CD4-positive, alpha-beta memory T cell (primary cell): ENCODE data around the gene TUT4. TPM values are rescaled to one million over a fixed set of nuclear protein-coding genes. Genes with fewer than 3 reads are reported as not detected.

Experiments
- CTCF ChIA-PET: fragments of 350-600 bp; sonication (Branson Sonifier 250); formaldehyde crosslinking; loops from one replicate; lab custom pipeline; 2021; ENCODE audit warnings: inconsistent platforms; ENCODE audit not compliant: partially characterized antibody; lab: Charles Lee
- POLR2A ChIA-PET: fragments of 350-600 bp; sonication (Branson Sonifier 250); formaldehyde crosslinking; loops from one replicate; lab custom pipeline; 2021; ENCODE audit not compliant: partially characterized antibody; lab: Charles Lee
- DNase-seq, 5 donors: peaks; one replicate each; pipeline versions ENCODE4 v3.0.0 to v3.0.0-alpha.2; 2020 to 2022; ENCODE audit warnings: mixed read lengths in 1 of 5
- H3K27ac ChIP-seq: one replicate; pipeline ENCODE4 v1.7.0; 2013; ENCODE audit warnings: low read depth, low read length
- H3K27me3 ChIP-seq: 2 replicates; pipeline ENCODE4 v1.7.0; 2013; ENCODE audit warnings: mild to moderate bottlenecking, low read length, moderate library complexity; ENCODE audit not compliant: insufficient read depth
- H3K36me3 ChIP-seq: 2 replicates; pipeline ENCODE4 v1.7.0; 2013; ENCODE audit warnings: mild to moderate bottlenecking, low read length, moderate library complexity; ENCODE audit not compliant: insufficient read depth
- H3K4me1 ChIP-seq: 2 replicates; pipeline ENCODE4 v1.7.0; 2013; ENCODE audit warnings: mild to moderate bottlenecking, low read length, moderate library complexity; ENCODE audit not compliant: insufficient read depth
- H3K4me3 ChIP-seq, 2 donors: one replicate each; pipeline ENCODE4 v1.7.0; 2013; ENCODE audit warnings: low read length in 2 of 2, mild to moderate bottlenecking in 1 of 2
- H3K9me3 ChIP-seq, 2 donors: one replicate each; pipeline ENCODE4 v1.7.0; 2013; ENCODE audit warnings: low read length in 2 of 2, control low read depth in 1 of 2; ENCODE audit not compliant: control insufficient read depth in 1 of 2
- H3K27ac Mint-ChIP-seq, 7 donors: one replicate each; pipeline ENCODE4 v1.8.0; 2020 to 2021; ENCODE audit warnings: mixed read lengths in 7 of 7, mild to moderate bottlenecking in 6 of 7, inconsistent platforms in 3 of 7, moderate library complexity in 3 of 7
- H3K27me3 Mint-ChIP-seq, 2 donors: one replicate each; pipeline ENCODE4 v1.8.0; 2020 to 2021; ENCODE audit warnings: mixed read lengths in 2 of 2
- H3K36me3 Mint-ChIP-seq, 2 donors: one replicate each; pipeline ENCODE4 v1.8.0; 2020 to 2021; ENCODE audit warnings: mixed read lengths in 2 of 2, inconsistent platforms in 1 of 2, mild to moderate bottlenecking in 1 of 2
- H3K4me1 Mint-ChIP-seq, 4 donors: one replicate each; pipeline ENCODE4 v1.8.0; 2020 to 2021; ENCODE audit warnings: mixed read lengths in 4 of 4, mild to moderate bottlenecking in 1 of 4
- H3K4me3 Mint-ChIP-seq, 8 donors: one replicate each; pipeline ENCODE4 v1.8.0; 2020 to 2021; ENCODE audit warnings: mixed read lengths in 8 of 8, mild to moderate bottlenecking in 7 of 8, moderate library complexity in 6 of 8, inconsistent platforms in 3 of 8
- H3K9me3 Mint-ChIP-seq, 8 donors: one replicate each; pipeline ENCODE4 v1.8.0; 2020 to 2021; ENCODE audit warnings: mixed read lengths in 8 of 8, mild to moderate bottlenecking in 5 of 8, inconsistent platforms in 3 of 8, moderate library complexity in 1 of 8
- intact Hi-C: fragments of 100-400 bp; cut with micrococcal nuclease; formaldehyde crosslinking; loops from one replicate; pipeline ENCODE4 v1.15.1; 2023
- polyA plus RNA-seq, 2 donors: library from polyadenylated mRNA; unstranded; fragments of 300-500 nt; fragmentation: Illumina TruSeq; gene quantifications; one replicate each; pipeline ENCODE4 v1.2.3, GENCODE V29; 2021
- total RNA-seq, 2 experiments: library from RNA; stranded (reverse); gene quantifications; one replicate each; pipeline ENCODE4 v1.2.3, GENCODE V29; 2021

Gene TUT4
- total and polyA plus RNA-seq, 4 experiments from 2014 or later = 22.4 to 159 (median 96.8) TPM

GRCh38 chr1:52574594-52574993, 21.7 kb upstream of the TUT4 start:
- H3K27me3 Mint-ChIP-seq = no peaks in the 10 kb centered on the region
- Histone ChIP-seq H3K36me3 (no peaks in the 10 kb centered on the region), H3K4me3 (no peak overlapping the region), H3K27ac (no peak overlapping the region), H3K9me3 (no peaks in the 10 kb centered on the region), H3K27me3 (no peaks in the 10 kb centered on the region), H3K4me1 (peaks cover 3% of the 10 kb centered on the region)
- CTCF ChIA-PET = no interaction called here
- no peaks in the 10 kb centered on the region for H3K36me3 Mint-ChIP-seq
- POLR2A ChIA-PET = no interaction called here
- H3K27ac Mint-ChIP-seq = peak overlapping the region in 1 of 7 donors; percentile 17
- no peak overlapping the region for H3K4me3 Mint-ChIP-seq
- H3K4me1 Mint-ChIP-seq = peaks cover 9 to 19% (median 13%) of the 10 kb centered on the region in 4 donors
- intact Hi-C loops = no loop called here
- DNase-seq = no peak
- peaks cover 0 to 2% (median 0%) of the 10 kb centered on the region in 8 donors for H3K9me3 Mint-ChIP-seq

- Mint-ChIP-seq H3K27me3 (no peaks in the 10 kb centered on the region), H3K4me1 (peaks cover 7 to 26% (median 8%) of the 10 kb centered on the region in 4 donors), H3K27ac (peak overlapping the region in 1 of 7 donors; percentile 12), H3K4me3 (no peak overlapping the region), H3K36me3 (no peaks in the 10 kb centered on the region), H3K9me3 (no peaks in the 10 kb centered on the region)
- no peaks in the 10 kb centered on the region for H3K27me3 ChIP-seq
- intact Hi-C loops = no loop called here
- DNase-seq = no peak
- no peak overlapping the region for H3K4me3 ChIP-seq
- H3K9me3 ChIP-seq = no peaks in the 10 kb centered on the region
- ChIA-PET POLR2A (no interaction called here), CTCF (no interaction called here)
- H3K36me3 ChIP-seq = no peaks in the 10 kb centered on the region
- no peaks in the 10 kb centered on the region for H3K4me1 ChIP-seq
- H3K27ac ChIP-seq = no peak overlapping the region
These were observed 19.5 kb upstream of the TUT4 start for GRCh38 chr1:52572387-52572786.

GRCh38 chr1:52571783-52572182, 18.9 kb upstream of the TUT4 start:
- Mint-ChIP-seq H3K4me1 (peaks cover 7 to 26% (median 8%) of the 10 kb centered on the region in 4 donors), H3K4me3 (no peak overlapping the region), H3K27ac (no peak overlapping the region), H3K36me3 (no peaks in the 10 kb centered on the region), H3K9me3 (no peaks in the 10 kb centered on the region), H3K27me3 (no peaks in the 10 kb centered on the region)
- ChIA-PET POLR2A (no interaction called here), CTCF (no interaction called here)
- intact Hi-C loops = no loop called here
- no peaks in the 10 kb centered on the region for H3K9me3 ChIP-seq
- no peak overlapping the region for H3K27ac ChIP-seq
- no peak overlapping the region for H3K4me3 ChIP-seq
- DNase-seq = no peak
- no peaks in the 10 kb centered on the region for H3K36me3 ChIP-seq
- no peaks in the 10 kb centered on the region for H3K4me1 ChIP-seq
- no peaks in the 10 kb centered on the region for H3K27me3 ChIP-seq

DNA sequence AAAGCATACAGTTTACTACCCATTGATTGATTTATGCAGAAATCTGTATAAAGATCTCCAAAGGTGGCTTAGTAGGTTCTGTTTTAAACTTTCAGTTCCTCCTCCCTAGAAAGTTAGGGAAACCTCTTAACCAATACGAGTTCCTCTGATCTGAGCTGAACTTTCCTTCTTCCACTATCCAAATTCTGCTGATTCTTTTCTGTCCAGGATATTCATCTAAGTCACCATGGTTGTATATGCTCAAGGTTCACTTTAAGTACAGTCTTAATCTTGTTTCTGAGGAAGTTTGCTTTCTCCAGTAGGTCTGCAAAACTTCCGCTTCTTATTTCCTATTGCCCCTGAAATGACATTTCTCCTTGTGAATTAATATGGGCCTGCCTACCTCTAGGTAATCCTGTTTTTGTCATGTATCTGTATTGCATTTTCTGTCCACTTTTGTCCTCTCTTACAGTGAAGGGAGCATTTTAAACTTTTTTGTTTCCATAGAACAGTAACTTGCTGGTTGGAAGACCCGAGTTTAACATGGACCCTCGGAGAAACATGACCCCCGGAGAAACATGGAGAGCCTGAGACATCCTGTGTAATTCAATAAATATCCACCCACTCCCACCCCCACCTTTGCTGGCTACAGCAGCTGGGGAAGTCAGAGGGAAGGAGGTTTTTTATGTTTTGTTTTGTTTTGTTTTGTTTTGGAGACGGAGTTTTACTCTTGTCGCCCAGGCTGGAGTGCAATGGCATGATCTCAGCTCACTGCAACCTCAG, 16.7 kb upstream of the TUT4 start:
- Mint-ChIP-seq H3K27ac (peak overlapping the region in 4 of 7 donors; percentile 4 to 37 (median 18)), H3K27me3 (no peaks in the 10 kb centered on the region), H3K4me3 (peak overlapping the region in 2 of 8 donors; percentile 28 to 44), H3K9me3 (no peaks in the 10 kb centered on the region), H3K36me3 (no peaks in the 10 kb centered on the region), H3K4me1 (peaks cover 6 to 23% (median 7%) of the 10 kb centered on the region in 4 donors)
- Histone ChIP-seq H3K4me1 (no peaks in the 10 kb centered on the region), H3K27ac (no peak overlapping the region), H3K4me3 (no peak overlapping the region), H3K36me3 (no peaks in the 10 kb centered on the region), H3K27me3 (no peaks in the 10 kb centered on the region), H3K9me3 (no peaks in the 10 kb centered on the region)
- ChIA-PET POLR2A (interaction anchor here (1.2 to 2.2 kb wide), 2 partner anchors 16 to 17 kb away, joined by 4 to 7 read pairs; partner anchors contain the start of gene TUT4), CTCF (no interaction called here)
- DNase-seq = no peak
- intact Hi-C loops = no loop called here

DNA sequence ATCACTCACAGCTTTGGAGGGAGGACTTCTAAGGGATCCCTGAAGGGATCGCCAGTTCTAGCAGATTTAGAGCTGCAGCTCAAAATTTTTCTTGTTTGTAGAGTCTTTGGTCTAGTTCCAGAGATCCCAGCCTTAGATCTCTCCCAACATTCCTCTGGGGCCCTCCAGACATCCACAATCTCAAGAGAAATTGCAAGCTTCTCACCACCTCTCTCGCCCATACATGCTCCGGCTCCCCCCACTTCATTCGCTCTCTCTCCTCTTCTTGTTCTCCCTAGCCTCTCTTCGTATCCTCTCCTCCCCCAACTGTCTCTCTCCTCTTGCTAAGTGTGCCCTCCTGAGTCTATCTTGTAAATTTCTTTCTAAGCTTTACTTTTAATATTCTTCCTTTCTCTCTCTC, 15.1 kb upstream of the TUT4 start:
- CTCF ChIA-PET = interaction anchor here (0.9 to 1.3 kb wide), 4 partner anchors 10 to 200 kb away, joined by 3 read pairs; no protein-coding TSS in a partner anchor
- Mint-ChIP-seq H3K9me3 (no peaks in the 10 kb centered on the region), H3K4me1 (peaks cover 5 to 23% (median 7%) of the 10 kb centered on the region in 4 donors), H3K36me3 (no peaks in the 10 kb centered on the region), H3K27ac (peak overlapping the region in 1 of 7 donors; percentile 15), H3K4me3 (no peak overlapping the region), H3K27me3 (no peaks in the 10 kb centered on the region)
- Histone ChIP-seq H3K36me3 (no peaks in the 10 kb centered on the region), H3K4me1 (no peaks in the 10 kb centered on the region), H3K27me3 (no peaks in the 10 kb centered on the region), H3K27ac (no peak overlapping the region), H3K9me3 (no peaks in the 10 kb centered on the region), H3K4me3 (no peak overlapping the region)
- intact Hi-C loops = no loop called here
- DNase-seq = no peak
- POLR2A ChIA-PET = interaction anchor here (2.2 kb wide), 1 partner anchor 15 kb away, joined by 7 read pairs; the partner anchor contains the start of gene TUT4

- Histone ChIP-seq H3K36me3 (no peaks in the 10 kb centered on the region), H3K4me1 (no peaks in the 10 kb centered on the region), H3K9me3 (no peaks in the 10 kb centered on the region), H3K27me3 (no peaks in the 10 kb centered on the region), H3K27ac (no peak overlapping the region), H3K4me3 (no peak overlapping the region)
- ChIA-PET CTCF (no interaction called here), POLR2A (no interaction called here)
- DNase-seq = no peak
- no peaks in the 10 kb centered on the region for H3K36me3 Mint-ChIP-seq
- H3K9me3 Mint-ChIP-seq = no peaks in the 10 kb centered on the region
- peaks cover 0 to 1% of the 10 kb centered on the region in 2 donors for H3K27me3 Mint-ChIP-seq
- peaks cover 0 to 2% (median 0%) of the 10 kb centered on the region in 4 donors for H3K4me1 Mint-ChIP-seq
- H3K4me3 Mint-ChIP-seq = no peak overlapping the region
- H3K27ac Mint-ChIP-seq = no peak overlapping the region
- intact Hi-C loops = no loop called here
These were observed 9.9 kb upstream of the TUT4 start for GRCh38 chr1:52562766-52563165.

DNA sequence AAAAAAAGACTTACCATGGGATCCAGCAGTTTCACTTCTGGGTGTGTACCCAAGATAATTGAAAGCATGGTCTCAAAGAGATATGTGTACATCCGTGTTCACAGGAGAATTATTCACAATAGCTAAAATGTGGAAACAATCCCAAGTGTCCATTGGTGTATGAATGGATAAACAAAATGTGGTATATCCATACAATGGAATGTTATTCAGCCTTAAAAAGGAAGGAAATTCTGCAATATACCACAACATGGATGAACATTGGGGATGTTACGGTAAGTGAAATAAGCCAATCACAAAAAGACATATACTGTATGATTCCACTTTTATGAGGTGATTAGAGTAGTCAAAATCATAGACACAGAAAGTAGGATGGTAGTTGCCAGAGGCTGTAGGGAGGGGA, 7.0 kb upstream of the TUT4 start:
- Mint-ChIP-seq H3K4me1 (peaks cover under 1 to 5% (median 1%) of the 10 kb centered on the region in 4 donors), H3K27ac (no peak overlapping the region), H3K27me3 (peaks cover 0 to 1% of the 10 kb centered on the region in 2 donors), H3K4me3 (no peak overlapping the region), H3K9me3 (no peaks in the 10 kb centered on the region), H3K36me3 (no peaks in the 10 kb centered on the region)
- Histone ChIP-seq H3K27me3 (no peaks in the 10 kb centered on the region), H3K27ac (no peak overlapping the region), H3K36me3 (no peaks in the 10 kb centered on the region), H3K4me3 (no peak overlapping the region), H3K4me1 (no peaks in the 10 kb centered on the region), H3K9me3 (no peaks in the 10 kb centered on the region)
- no peak for DNase-seq
- POLR2A ChIA-PET = interaction anchor here (0.6 kb wide), 1 partner anchor 39 kb away, joined by 4 read pairs; no protein-coding TSS in a partner anchor
- intact Hi-C loops = no loop called here
- CTCF ChIA-PET = interaction anchor here (0.6 kb wide), 1 partner anchor 20 kb away, joined by 3 read pairs; no protein-coding TSS in a partner anchor
